Measurements from ENCODE around the gene TBC1D17.
A peak's percentile ranks its signal among the peaks of the same experiment; 100 is the strongest.

Gene TBC1D17

GRCh38 chr19:49877020-49877878, at the start of gene TBC1D17, which contains the start of gene AKT1S1:
Gene TBC1D17, plus strand, starts transcription at chr19:49877702. Its CDS starts 22 bp downstream, at chr19:49877724.
Gene AKT1S1, minus strand, starts transcription at chr19:49877355. Its CDS starts 4,060 bp downstream, at chr19:49873295.
- DNase-seq (ENCODE audit: low read depth, low spot score), result peak; percentile 99

GRCh38 chr19:49829200-49829599, 48.3 kb upstream of the TBC1D17 start:
- DNase-seq (ENCODE audit: low read depth, low spot score), result no peak

GRCh38 chr19:49829721-49830120, 47.8 kb upstream of the TBC1D17 start:
- no peak for DNase-seq (ENCODE audit: low read depth, low spot score)

DNA sequence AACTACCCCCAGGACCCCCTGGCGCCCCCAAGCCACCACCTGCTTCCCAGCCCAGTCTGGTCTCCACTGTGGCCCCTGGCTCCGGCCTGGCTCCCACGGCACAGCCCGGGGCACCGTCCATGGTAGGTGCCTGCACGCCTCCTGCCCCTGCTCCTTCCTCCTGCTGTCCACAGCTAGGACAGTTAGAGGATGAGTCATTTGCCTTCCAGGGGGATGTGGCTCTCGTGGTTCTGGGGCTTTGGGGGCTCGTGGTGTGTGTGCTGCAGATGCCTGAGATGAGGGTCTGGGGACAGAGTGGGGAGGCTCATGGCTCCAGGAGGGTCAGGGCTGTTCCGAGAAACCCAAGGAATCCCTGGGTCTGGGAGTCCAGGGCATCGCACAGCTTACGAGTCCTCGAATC, 46.7 kb upstream of the TBC1D17 start:
- DNase-seq (ENCODE audit: low read depth, low spot score), result no peak

DNA sequence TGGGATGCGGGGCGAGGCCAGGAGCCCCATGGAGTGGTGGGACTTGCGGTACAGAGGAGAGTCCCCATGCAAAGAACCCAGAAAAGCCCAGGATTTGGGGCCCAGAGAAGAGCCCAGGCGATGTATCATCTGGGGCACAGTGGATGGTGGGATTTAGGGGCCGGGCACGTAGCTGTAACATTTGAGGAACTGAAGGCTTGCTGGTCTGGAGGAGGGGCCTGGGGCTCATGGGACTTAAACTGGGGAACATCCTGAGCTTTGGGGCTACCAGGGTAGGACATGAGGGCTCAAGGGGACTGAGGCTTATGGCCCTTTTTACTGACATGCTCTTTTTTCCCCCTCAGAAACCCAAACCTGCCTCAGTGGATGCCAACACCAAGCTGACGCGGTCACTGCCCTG, 45.9 kb upstream of the TBC1D17 start:
- DNase-seq (ENCODE audit: low read depth, low spot score), result no peak

- no peak for DNase-seq (ENCODE audit: low read depth, low spot score)
Observed at GRCh38 chr19:49832556-49832955, 44.9 kb upstream of the TBC1D17 start.

DNA sequence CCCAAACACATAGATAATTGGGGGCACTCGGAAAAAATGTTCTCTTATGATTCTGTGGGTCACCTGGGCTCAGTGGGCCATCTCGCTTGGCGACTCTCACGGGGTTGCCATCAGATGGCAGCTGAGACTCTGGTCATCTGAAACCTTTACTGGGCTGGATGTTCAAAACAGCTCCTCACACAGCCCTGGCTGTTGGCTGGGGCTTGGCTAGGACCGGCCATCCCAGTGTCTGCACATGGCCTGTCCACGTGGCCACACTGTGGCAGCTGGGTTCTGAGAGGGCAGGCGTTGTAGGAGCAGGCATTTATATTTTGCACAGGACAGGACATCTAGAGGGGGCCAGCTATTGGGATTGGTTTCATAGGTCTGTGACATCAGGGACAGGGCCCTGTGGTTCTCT, 43.9 kb upstream of the TBC1D17 start:
- no peak for DNase-seq (ENCODE audit: low read depth, low spot score)

DNA sequence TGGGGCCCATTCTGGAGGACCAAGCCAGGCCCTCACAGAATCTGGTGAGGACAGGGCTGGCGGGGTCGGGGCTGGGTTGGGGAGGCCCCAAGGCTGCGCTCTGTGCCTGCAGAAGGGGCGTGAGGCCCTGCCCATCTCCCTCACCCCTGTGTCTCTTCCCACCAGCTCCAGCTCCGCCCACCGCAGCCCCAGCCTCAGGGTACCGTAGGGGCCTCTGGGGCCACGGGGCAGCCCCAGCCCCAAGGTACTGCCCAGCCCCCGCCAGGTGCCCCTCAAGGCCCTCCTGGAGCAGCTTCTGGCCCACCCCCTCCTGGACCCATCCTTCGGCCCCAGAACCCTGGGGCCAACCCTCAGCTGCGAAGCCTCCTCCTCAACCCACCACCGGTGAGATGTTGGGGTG, 41.9 kb upstream of the TBC1D17 start:
- DNase-seq (ENCODE audit: low read depth, low spot score), result no peak

GRCh38 chr19:49836176-49837008, 41.1 kb upstream of the TBC1D17 start:
- DNase-seq (ENCODE audit: low read depth, low spot score), result no peak

- DNase-seq (ENCODE audit: low read depth, low spot score), result no peak
Observed at GRCh38 chr19:49837009-49837310, 40.5 kb upstream of the TBC1D17 start.

DNA sequence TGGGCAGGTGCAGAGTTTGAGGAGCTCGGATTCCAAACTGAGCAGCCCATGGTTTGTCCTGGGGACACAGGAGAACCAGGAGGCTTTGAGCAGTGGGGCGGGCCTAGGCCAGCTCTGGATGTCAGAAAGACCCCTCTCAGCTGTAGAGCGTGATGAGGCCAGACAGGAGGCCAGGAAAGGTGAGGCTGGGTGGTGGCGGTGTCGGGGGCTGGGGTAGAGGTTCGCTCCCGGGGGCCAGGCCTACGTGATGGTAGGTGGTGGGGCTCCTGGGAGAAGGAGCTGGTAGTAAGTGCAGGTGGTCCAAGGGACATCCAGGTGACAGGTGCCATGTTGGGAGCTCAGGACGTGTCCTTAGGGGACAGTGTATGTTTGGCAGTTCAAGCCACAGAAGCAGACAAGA, 40.1 kb upstream of the TBC1D17 start:
- no peak for DNase-seq (ENCODE audit: low read depth, low spot score)

- DNase-seq (ENCODE audit: low read depth, low spot score), result no peak
Observed at GRCh38 chr19:49838885-49839588, 38.5 kb upstream of the TBC1D17 start.

GRCh38 chr19:49839713-49840112, 37.8 kb upstream of the TBC1D17 start:
- DNase-seq (ENCODE audit: low read depth, low spot score), result no peak

GRCh38 chr19:49840321-49840720, 37.2 kb upstream of the TBC1D17 start:
- DNase-seq (ENCODE audit: low read depth, low spot score), result no peak

DNA sequence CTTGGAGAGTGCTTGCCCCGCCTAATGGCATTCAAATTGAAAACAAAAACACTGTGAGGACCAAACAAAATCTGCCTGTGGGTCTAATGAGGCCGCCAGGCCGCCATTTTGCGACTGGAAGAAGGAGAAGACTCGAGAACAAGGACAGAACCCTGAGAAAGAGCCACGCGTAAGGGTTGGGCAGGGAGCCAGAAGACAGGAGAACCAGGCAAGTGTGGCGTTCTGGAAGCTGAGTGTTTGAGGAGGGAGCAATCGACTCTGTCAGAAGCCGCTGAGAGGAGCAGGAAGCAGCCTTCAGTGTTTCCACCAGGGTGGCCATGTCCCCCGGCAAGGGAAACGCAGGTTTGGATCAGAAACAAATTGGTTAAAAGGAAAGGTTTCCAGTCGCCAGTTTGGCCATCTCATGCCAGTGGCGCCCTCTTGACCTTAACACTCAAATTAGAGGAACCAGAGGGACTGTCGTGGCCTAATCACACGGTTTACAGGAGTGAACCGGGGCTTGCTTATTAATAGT, 36.7 kb upstream of the TBC1D17 start:
- DNase-seq (ENCODE audit: low read depth, low spot score), result no peak

DNA sequence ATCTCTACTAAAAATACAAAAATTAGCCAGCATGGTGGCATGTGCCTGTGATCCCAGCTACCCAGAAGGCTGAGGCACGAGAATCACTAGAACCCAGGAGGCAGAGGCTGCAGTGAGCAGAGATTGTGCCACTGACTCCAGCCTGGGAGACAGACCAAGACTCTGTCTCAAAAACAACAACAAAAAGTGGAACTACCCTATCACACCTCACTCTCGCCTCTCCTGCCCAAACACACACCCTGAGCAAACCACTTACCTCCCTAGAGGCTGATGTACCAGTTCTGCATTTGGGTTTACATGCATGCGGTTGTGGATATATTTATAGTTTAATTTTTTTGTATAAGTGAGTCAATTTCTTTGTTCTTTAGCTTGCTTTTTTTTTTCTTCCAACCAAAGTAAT, 34.2 kb upstream of the TBC1D17 start:
- DNase-seq (ENCODE audit: low read depth, low spot score), result no peak

DNA sequence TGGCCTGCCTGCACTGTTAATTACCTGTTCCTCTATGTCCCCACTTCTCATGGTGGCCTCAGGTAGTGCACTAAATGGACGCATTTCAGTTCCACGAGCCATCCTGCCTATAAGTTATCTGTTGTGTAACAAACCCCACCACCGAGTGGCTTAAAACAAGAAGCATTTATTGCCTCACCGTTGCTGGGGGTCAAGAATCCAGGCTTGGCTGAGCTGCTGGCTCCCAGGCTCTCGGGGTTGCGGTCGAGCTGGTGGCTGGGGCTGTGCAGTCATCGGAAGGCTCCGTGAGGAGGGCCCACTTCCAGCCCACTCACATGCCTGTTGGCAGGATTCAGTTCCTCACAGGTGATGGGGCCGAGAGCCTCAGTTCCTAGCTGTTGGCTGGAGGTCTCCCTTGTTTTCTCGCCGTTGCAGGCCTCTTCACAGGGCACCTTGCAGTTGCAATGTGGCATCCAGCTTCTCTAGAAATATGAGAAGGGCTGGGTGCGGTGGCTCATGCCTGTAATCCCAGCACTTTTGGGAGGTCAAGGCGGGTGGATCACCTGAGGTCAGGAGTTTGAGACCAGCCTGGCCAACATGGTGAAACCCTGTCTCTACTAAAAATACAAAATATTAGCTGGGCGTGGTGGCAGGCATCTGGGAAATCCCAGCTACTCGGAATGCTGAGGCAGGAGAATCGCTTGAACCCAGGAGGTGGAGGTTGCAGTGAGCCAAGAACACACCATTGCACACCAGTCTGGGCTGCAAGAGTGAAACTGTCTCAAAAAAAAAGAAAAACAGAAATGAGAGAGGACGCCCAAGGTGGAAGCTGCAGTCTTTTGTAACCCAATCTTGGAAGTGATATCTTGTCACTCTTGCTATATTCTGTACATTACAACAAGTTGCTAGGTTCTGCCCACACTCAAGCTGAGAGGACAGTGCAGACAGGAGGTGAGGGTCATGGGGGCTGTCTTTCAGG, 33.1 kb upstream of the TBC1D17 start:
- no peak for DNase-seq (ENCODE audit: low read depth, low spot score)

GRCh38 chr19:49845414-49845813, 32.1 kb upstream of the TBC1D17 start:
- no peak for DNase-seq (ENCODE audit: low read depth, low spot score)

GRCh38 chr19:49846408-49846807, 31.1 kb upstream of the TBC1D17 start:
- DNase-seq (ENCODE audit: low read depth, low spot score), result no peak

DNA sequence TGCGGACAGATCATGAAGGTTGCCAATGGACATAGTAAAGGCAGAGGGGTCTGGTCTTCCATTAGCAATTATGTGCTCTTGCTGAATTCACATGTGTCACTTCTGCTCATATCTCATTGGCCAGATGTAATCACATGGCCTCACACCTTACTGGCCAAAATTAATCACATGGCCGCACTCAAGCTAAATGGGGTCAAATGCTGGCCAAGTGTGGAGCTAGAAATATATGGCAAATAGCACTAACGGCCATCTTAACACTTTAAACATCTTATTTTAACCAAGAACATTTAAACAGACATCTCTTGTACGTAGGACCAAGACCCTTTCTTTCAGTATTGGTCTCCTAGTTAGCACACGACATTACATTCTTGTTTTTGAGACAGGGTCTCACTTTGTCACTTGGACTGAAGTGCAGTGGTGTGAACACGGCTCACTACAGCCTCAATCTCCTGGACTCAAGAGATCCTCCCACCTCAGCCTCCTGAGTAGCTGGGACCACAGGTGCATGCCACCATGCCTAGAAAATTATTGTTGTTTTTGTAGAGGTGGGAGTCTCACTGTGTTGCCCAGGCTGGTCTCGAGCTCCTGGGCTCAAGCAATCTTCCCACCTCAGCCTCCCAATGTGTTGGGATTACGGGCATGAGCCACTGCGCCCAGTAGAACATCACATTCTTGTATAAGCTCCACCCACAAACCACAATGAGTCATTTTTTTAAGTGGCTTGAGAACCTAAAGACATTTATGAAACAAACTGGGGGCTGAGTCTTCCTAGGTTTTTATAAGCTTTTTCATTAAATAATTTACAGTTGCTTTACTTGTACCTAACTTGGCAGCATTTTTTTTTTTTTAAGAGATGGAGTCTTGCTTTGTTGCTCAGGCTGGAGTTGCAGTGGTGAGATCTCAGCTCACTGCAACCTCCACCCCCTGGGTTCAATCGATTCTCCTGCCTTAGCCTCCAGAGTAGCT, 29.5 kb upstream of the TBC1D17 start:
- no peak for DNase-seq (ENCODE audit: low read depth, low spot score)

Measured in iPS DF 19.7 (cell line).